Adrenal gland (tissue), 12 donors: ENCODE measurements around the gene FBXL19. TPM values are rescaled to one million over a fixed set of nuclear protein-coding genes. Genes with fewer than 3 reads are reported as not detected.

Source experiments
- DNase-seq, 7 donors: peaks; one replicate each; pipeline ENCODE4 v3.0.0-alpha.2; 2019 to 2020
- H3K27ac ChIP-seq, 5 donors: fragments of 200-600 bp; sonication (generic) in 4 of 5; 1 replicate in 3 of 5; 2 replicates in 2 of 5; pipeline versions ENCODE4 v1.5.1 to v1.8.0; 2016 to 2020; ENCODE audit warnings: mild to moderate bottlenecking in 1 of 5
- H3K27me3 ChIP-seq: fragments of 200-600 bp; 2 replicates; pipeline ENCODE4 v1.8.0; 2021
- H3K36me3 ChIP-seq, 2 donors: fragments of 200-600 bp; replicated peaks in 1 of 2; 1 replicate in 1 of 2; 2 replicates in 1 of 2; pipeline versions ENCODE4 v1.5.1 to v1.8.0; 2018 to 2022
- H3K4me1 ChIP-seq, 2 donors: fragments of 200-600 bp; replicated peaks in 1 of 2; 1 replicate in 1 of 2; 2 replicates in 1 of 2; pipeline versions ENCODE4 v1.5.1 to v1.8.0; 2018 to 2021
- H3K4me3 ChIP-seq, 4 donors: fragments of 200-600 bp; sonication (generic) in 3 of 4; one replicate each; pipeline ENCODE4 v1.5.1; 2016 to 2018
- H3K9me3 ChIP-seq, 3 donors: fragments of 200-600 bp; sonication (generic) in 1 of 3; replicated peaks in 1 of 3; 1 replicate in 2 of 3; 2 replicates in 1 of 3; pipeline versions ENCODE4 v1.5.1 to v1.8.0; 2016 to 2021
- POLR2A ChIP-seq, 2 donors: fragments of 450-650 bp; IDR thresholded peaks; one replicate each; pipeline ENCODE4 v1.6.1; 2017; ENCODE audit warnings: antibody characterized with exemption in 2 of 2, mild to moderate bottlenecking in 2 of 2, moderate library complexity in 1 of 2
- WGBS, 4 donors: extraction: QIAGEN DNeasy Blood & Tissue Kit in 2 of 4; methylation state at CpG; one replicate each; pipeline versions ENCODE4 v1.1.5 to v1.1.7; 2013 to 2017; 5-methylcytosine and 5-hydroxymethylcytosine counted together
- intact Hi-C, 2 donors: fragments of 100-400 bp; cut with DNase I; formaldehyde crosslinking; loops; one replicate each; pipeline versions ENCODE4 v1.14.1 to v1.15.0; 2022 to 2023
- polyA plus RNA-seq, 3 donors: library from polyadenylated mRNA; stranded (reverse); fragments of 200-250 nt in 2 of 3; fragments of 350-450 nt in 1 of 3; fragmentation: Illumina TruSeq in 1 of 3; extraction: RNeasy Lipid Tissue Mini Kit (QIAGEN cat#74804) in 1 of 3; gene quantifications; one replicate each; pipeline ENCODE4 v1.2.3, GENCODE V29; 2013 to 2014
- total RNA-seq, 9 donors: library from RNA; depleted of rRNA in 4 of 9; stranded (reverse); fragments of >200 nt in 4 of 9; fragments of 120-200 nt in 1 of 9; fragmentation: NEBNext Ultra II Directional in 1 of 9; extraction: Animal tissue kit (Norgen Biotek cat#: 25700) in 1 of 9; gene quantifications; one replicate each; pipeline versions ENCODE4 v1.1.0 to v1.2.4, GENCODE V29; 2013 to 2023
- TF ChIP-seq, protein P1 (sequence below), 6 experiments: fragments of 450-650 bp in 4 of 6; fragments of 200-600 bp in 2 of 6; sonication (generic) in 1 of 6; IDR thresholded peaks; 1 replicate in 5 of 6; 2 replicates in 1 of 6; pipeline versions ENCODE4 v1.5.1 to v1.8.0; 2016 to 2021; ENCODE audit warnings: antibody characterized with exemption in 6 of 6, mild to moderate bottlenecking in 2 of 6, moderate library complexity in 1 of 6
- donor health status: healthy with polysubstance abuse.
- donor health status: Bipolar disorder and iron deficiency.
- donor health status: DM: yes; HTN: yes; CAD: no.
- donor health status: DM: no; HTN: no; CAD: no.
- donor health status: DM: no; HTN: no; CAD: no.
- donor health status: DM: yes; HTN: yes; CAD: no.

FBXL19 gene
- total and polyA plus RNA-seq, 12 donors: 1.6 to 74.1 (median 12.5) TPM

- 60 to 86% (median 74%) methylated on average over 4 of the region's 4 CpGs for WGBS, 4 donors
- Histone ChIP-seq H3K4me3 (no peak overlapping the region), H3K9me3 (no peaks in the 10 kb centered on the region), H3K36me3 (no peaks in the 10 kb centered on the region), H3K27ac (peak overlapping the region in 4 of 5 donors; percentile 37 to 89 (median 67)), H3K27me3 (no peaks in the 10 kb centered on the region), H3K4me1 (peaks cover 6% of the 10 kb centered on the region in 2 donors)
- intact Hi-C loops: no loop called here
- DNase-seq: peak; percentile 32 to 81 (median 54)
- TF ChIP-seq, protein P1, sequence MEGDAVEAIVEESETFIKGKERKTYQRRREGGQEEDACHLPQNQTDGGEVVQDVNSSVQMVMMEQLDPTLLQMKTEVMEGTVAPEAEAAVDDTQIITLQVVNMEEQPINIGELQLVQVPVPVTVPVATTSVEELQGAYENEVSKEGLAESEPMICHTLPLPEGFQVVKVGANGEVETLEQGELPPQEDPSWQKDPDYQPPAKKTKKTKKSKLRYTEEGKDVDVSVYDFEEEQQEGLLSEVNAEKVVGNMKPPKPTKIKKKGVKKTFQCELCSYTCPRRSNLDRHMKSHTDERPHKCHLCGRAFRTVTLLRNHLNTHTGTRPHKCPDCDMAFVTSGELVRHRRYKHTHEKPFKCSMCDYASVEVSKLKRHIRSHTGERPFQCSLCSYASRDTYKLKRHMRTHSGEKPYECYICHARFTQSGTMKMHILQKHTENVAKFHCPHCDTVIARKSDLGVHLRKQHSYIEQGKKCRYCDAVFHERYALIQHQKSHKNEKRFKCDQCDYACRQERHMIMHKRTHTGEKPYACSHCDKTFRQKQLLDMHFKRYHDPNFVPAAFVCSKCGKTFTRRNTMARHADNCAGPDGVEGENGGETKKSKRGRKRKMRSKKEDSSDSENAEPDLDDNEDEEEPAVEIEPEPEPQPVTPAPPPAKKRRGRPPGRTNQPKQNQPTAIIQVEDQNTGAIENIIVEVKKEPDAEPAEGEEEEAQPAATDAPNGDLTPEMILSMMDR (IDR thresholded peaks at IDR 0.05): no peak
- no peak for TF ChIP-seq POLR2A (IDR thresholded peaks at IDR 0.05)
Measured at GRCh38 chr16:30903596-30903995, 19.8 kb upstream of the FBXL19 start.

DNA sequence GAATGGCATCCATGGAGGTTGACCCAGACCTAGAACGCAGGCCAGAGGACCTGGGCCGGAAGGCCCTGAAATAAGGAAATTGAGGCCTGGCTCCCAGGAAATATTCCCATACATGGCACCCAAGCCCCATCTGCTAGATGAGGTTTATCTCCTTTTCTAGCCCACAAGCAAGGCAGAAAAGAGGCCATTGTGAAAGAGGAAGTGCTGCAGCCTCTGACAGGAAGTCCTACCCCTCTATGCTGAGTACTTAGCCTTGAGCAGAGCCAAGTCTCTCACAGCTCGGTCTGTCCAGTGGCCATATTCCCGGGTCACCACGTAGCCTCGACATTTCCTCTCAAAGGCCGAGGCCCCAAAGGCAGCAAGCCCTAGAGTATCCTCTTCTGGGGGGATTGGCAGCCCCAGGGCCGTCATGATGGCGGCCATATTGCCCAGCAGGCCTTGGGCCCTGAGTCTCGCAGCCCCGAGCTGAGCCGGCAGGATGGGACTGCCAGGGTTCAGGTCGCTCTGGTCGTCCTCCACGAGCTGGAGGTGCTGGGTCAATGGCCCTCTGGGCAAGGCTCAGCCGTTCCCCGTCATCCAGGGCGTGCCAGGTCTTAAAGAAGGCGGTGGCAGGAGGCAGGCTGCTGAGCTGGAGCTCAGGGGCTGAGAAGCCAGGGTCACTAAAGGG, 19.1 kb upstream of the FBXL19 start:
- 78 to 93% (median 86%) methylated on average over 5 to 19 of the region's 19 CpGs for WGBS, 4 donors
- intact Hi-C loops: no loop called here

GRCh38 chr16:30907064-30907463, 16.3 kb upstream of the FBXL19 start:
- H3K4me1 ChIP-seq: no peaks in the 10 kb centered on the region
- no peaks in the 10 kb centered on the region for H3K9me3 ChIP-seq
- H3K27ac ChIP-seq: no peak overlapping the region
- 83 to 94% (median 88%) methylated on average over 3 to 4 of the region's 4 CpGs for WGBS, 4 donors
- no peak for TF ChIP-seq POLR2A (IDR thresholded peaks at IDR 0.05)
- TF ChIP-seq, protein P1 (IDR thresholded peaks at IDR 0.05): no peak
- no peak for DNase-seq
- H3K36me3 ChIP-seq: no peaks in the 10 kb centered on the region
- H3K4me3 ChIP-seq: no peak overlapping the region
- H3K27me3 ChIP-seq: no peaks in the 10 kb centered on the region
- intact Hi-C loops: no loop called here

More for the DNA sequence above, 19.1 kb upstream of the FBXL19 start:
- Histone ChIP-seq H3K36me3 (no peaks in the 10 kb centered on the region), H3K4me1 (peaks cover 6% of the 10 kb centered on the region in 2 donors), H3K9me3 (no peaks in the 10 kb centered on the region), H3K4me3 (no peak overlapping the region), H3K27me3 (no peaks in the 10 kb centered on the region), H3K27ac (peak overlapping the region in 4 of 5 donors; percentile 37 to 89 (median 67))
- DNase-seq: no peak
- no peak for TF ChIP-seq POLR2A (IDR thresholded peaks at IDR 0.05)
- TF ChIP-seq, protein P1 (IDR thresholded peaks at IDR 0.05): no peak

DNA sequence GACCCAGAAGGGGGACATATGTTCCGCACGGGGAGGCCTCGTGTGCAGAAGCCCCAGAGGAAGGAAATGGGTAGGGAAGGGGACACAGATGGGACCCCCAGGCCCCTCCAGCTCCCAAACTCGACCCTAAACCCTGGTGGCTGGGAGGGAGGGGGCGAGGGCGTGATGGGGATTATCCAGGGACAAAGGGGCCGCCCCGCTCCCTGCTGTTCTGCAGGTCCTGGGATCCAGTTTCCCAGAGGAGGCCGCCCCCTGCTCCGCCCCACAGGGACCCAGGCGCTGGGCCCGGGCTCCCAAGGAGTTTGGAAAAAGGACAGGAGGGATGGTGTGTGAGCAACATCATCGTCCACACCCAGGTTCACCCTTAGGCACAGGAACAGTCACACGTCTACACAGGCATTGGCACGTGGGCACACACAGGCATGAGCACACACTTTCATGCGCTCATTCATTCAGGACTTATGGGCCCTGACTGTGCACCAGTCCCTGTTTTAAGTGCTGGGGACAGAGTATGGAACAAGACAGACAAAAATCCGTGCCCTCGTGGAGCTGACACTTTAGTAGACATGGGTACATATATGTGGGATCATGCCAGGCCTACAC, 12.8 kb upstream of the FBXL19 start:
- Histone ChIP-seq H3K9me3 (no peaks in the 10 kb centered on the region), H3K27me3 (no peaks in the 10 kb centered on the region), H3K36me3 (no peaks in the 10 kb centered on the region), H3K4me1 (no peaks in the 10 kb centered on the region), H3K27ac (no peak overlapping the region), H3K4me3 (no peak overlapping the region)
- WGBS, 4 donors: 73 to 82% (median 76%) methylated on average over 16 to 18 of the region's 18 CpGs
- TF ChIP-seq, protein P1 (IDR thresholded peaks at IDR 0.05): no peak
- no peak for TF ChIP-seq POLR2A (IDR thresholded peaks at IDR 0.05)
- intact Hi-C loops: loop anchor here in 1 of 2 donors (5.0 kb wide), 1 partner anchor 68 kb away; no protein-coding TSS in a partner anchor
- no peak for DNase-seq
